Measurements from ENCODE around the gene CENPM.

Gene CENPM

GRCh38 chr22:41898645-41899044 lies 48.3 kb downstream of the CENPM start:
- H3K36me3 ChIP-seq (ENCODE audit: insufficient read depth, low read length): peaks cover 97% of the 10 kb centered on the region
- no peak for TF ChIP-seq EZH2 (IDR thresholded peaks at IDR 0.05; ENCODE audit: borderline replicate concordance, low read depth, low read length, severe bottlenecking)
- TF ChIP-seq, protein P1, sequence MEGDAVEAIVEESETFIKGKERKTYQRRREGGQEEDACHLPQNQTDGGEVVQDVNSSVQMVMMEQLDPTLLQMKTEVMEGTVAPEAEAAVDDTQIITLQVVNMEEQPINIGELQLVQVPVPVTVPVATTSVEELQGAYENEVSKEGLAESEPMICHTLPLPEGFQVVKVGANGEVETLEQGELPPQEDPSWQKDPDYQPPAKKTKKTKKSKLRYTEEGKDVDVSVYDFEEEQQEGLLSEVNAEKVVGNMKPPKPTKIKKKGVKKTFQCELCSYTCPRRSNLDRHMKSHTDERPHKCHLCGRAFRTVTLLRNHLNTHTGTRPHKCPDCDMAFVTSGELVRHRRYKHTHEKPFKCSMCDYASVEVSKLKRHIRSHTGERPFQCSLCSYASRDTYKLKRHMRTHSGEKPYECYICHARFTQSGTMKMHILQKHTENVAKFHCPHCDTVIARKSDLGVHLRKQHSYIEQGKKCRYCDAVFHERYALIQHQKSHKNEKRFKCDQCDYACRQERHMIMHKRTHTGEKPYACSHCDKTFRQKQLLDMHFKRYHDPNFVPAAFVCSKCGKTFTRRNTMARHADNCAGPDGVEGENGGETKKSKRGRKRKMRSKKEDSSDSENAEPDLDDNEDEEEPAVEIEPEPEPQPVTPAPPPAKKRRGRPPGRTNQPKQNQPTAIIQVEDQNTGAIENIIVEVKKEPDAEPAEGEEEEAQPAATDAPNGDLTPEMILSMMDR (IDR thresholded peaks at IDR 0.05; ENCODE audit: borderline replicate concordance, extremely low read depth, low read length, poor library complexity, severe bottlenecking): no peak
- no peak overlapping the region for H2AFZ ChIP-seq (ENCODE audit: low read depth, low read length)
- H3K27ac ChIP-seq (ENCODE audit: low read length): no peak overlapping the region
- peaks cover 36% of the 10 kb centered on the region for H4K20me1 ChIP-seq (ENCODE audit: insufficient read depth, low read length)
- H3K9ac ChIP-seq (ENCODE audit: low read depth, low read length): no peak overlapping the region
- no peak overlapping the region for H3K4me2 ChIP-seq (ENCODE audit: insufficient read depth, low read length)
- no peaks in the 10 kb centered on the region for H3K9me3 ChIP-seq (ENCODE audit: insufficient read depth, low read length, severe bottlenecking)
- H3K27me3 ChIP-seq (ENCODE audit: insufficient read depth, low read length, poor library complexity): no peaks in the 10 kb centered on the region
- no peaks in the 10 kb centered on the region for H3K79me2 ChIP-seq (ENCODE audit: insufficient read depth, low read length)
- ATAC-seq (ENCODE audit: insufficient read depth, low read depth) (no peak), DNase-seq (no peak)
- no peaks in the 10 kb centered on the region for H3K4me1 ChIP-seq (ENCODE audit: insufficient read depth, low read length)
- no peak overlapping the region for H3K4me3 ChIP-seq (ENCODE audit: low read depth in 1 of 2, low read length in 2 of 2)

GRCh38 chr22:41893591-41894375 lies 53.2 kb downstream of the CENPM start:
- Histone ChIP-seq H3K27me3 (ENCODE audit: insufficient read depth, low read length, poor library complexity) (no peaks in the 10 kb centered on the region), H3K79me2 (ENCODE audit: insufficient read depth, low read length) (peaks cover 6% of the 10 kb centered on the region; the same call in 1 of the 2 replicates), H3K27ac (ENCODE audit: low read length) (no peak overlapping the region), H3K4me3 (ENCODE audit: low read depth in 1 of 2, low read length in 2 of 2) (no peak overlapping the region), H2AFZ (ENCODE audit: low read depth, low read length) (no peak overlapping the region), H3K9ac (ENCODE audit: low read depth, low read length) (no peak overlapping the region), H3K36me3 (ENCODE audit: insufficient read depth, low read length) (peaks cover 94% of the 10 kb centered on the region), H3K9me3 (ENCODE audit: insufficient read depth, low read length, severe bottlenecking) (no peaks in the 10 kb centered on the region), H3K4me1 (ENCODE audit: insufficient read depth, low read length) (no peaks in the 10 kb centered on the region), H3K4me2 (ENCODE audit: insufficient read depth, low read length) (no peak overlapping the region), H4K20me1 (ENCODE audit: insufficient read depth, low read length) (peaks cover 32% of the 10 kb centered on the region)
- ATAC-seq (ENCODE audit: insufficient read depth, low read depth) (no peak), DNase-seq (no peak)
- TF ChIP-seq EZH2 (IDR thresholded peaks at IDR 0.05; ENCODE audit: borderline replicate concordance, low read depth, low read length, severe bottlenecking): no peak
- TF ChIP-seq, protein P1 (IDR thresholded peaks at IDR 0.05; ENCODE audit: borderline replicate concordance, extremely low read depth, low read length, poor library complexity, severe bottlenecking): no peak

DNA sequence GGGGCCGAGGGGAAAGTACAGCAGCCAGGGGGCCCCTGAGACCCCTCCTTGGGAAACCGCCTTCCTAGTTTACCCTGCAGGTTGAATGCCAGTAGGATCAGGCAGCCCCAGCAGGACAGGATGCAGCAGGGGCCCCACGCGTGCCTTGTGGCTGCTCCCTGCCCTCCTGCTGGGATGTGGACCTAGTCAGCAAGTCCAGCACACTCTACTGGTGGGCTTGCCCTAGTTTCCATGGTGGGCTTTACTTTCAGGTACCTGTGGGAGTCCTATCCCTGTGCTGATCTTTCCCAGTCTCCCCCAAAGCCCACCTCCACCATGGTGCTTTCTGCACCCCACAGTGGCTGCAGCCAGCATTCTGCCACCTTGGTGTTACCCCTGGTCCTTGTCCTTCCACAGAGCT lies 54.2 kb downstream of the CENPM start:
- Histone ChIP-seq H3K9ac (ENCODE audit: low read depth, low read length) (no peak overlapping the region), H3K4me2 (ENCODE audit: insufficient read depth, low read length) (no peak overlapping the region), H3K79me2 (ENCODE audit: insufficient read depth, low read length) (peaks cover 10% of the 10 kb centered on the region), H3K36me3 (ENCODE audit: insufficient read depth, low read length) (peaks cover 94% of the 10 kb centered on the region), H3K27ac (ENCODE audit: low read length) (no peak overlapping the region), H3K9me3 (ENCODE audit: insufficient read depth, low read length, severe bottlenecking) (no peaks in the 10 kb centered on the region), H3K27me3 (ENCODE audit: insufficient read depth, low read length, poor library complexity) (no peaks in the 10 kb centered on the region), H3K4me3 (ENCODE audit: low read depth in 1 of 2, low read length in 2 of 2) (no peak overlapping the region), H3K4me1 (ENCODE audit: insufficient read depth, low read length) (no peaks in the 10 kb centered on the region), H2AFZ (ENCODE audit: low read depth, low read length) (no peak overlapping the region), H4K20me1 (ENCODE audit: insufficient read depth, low read length) (peaks cover 32% of the 10 kb centered on the region)
- DNase-seq (no peak), ATAC-seq (ENCODE audit: insufficient read depth, low read depth) (no peak)
- TF ChIP-seq, protein P1 (IDR thresholded peaks at IDR 0.05; ENCODE audit: borderline replicate concordance, extremely low read depth, low read length, poor library complexity, severe bottlenecking): no peak
- no peak for TF ChIP-seq EZH2 (IDR thresholded peaks at IDR 0.05; ENCODE audit: borderline replicate concordance, low read depth, low read length, severe bottlenecking)
